SK-N-SH (cell line): Measurements from ENCODE around the gene DMBT1.

ENCODE experiments used
- CHD2 ChIP-seq: fragments of 150-350 bp; IDR thresholded peaks from 2 replicates; pipeline ENCODE4 v1.6.1; 2018; ENCODE audit warnings: low read length; ENCODE audit not compliant: partially characterized antibody
- CTCF ChIP-seq: fragments of 200-600 bp; sonication (generic); IDR thresholded peaks from 2 replicates; pipeline ENCODE4 v1.6.1; 2017; ENCODE audit warnings: antibody characterized with exemption, mild to moderate bottlenecking, moderate library complexity
- EP300 ChIP-seq, 2 experiments: IDR thresholded peaks; 2 replicates each; pipeline versions ENCODE4 v1.4.0 to v1.6.1; 2012; ENCODE audit warnings: borderline replicate concordance in 1 of 2, low read depth in 1 of 2, low read length in 1 of 2
- EZH2phosphoT487 ChIP-seq: fragments of 200-600 bp; sonication (generic); IDR thresholded peaks from 2 replicates; pipeline ENCODE4 v1.6.1; 2017; ENCODE audit warnings: low read depth, mixed run types, mild to moderate bottlenecking, antibody characterized with exemption, moderate library complexity, borderline replicate concordance
- FOSL2 ChIP-seq: IDR thresholded peaks from 2 replicates; pipeline ENCODE4 v1.4.0; 2012; ENCODE audit warnings: low read depth, mild to moderate bottlenecking, moderate library complexity, borderline replicate concordance
- GABPA ChIP-seq: IDR thresholded peaks from 2 replicates; pipeline ENCODE4 v1.4.0; 2012; ENCODE audit warnings: low read depth, mild to moderate bottlenecking
- GATA2 ChIP-seq: sonication (generic); formaldehyde crosslinking; IDR thresholded peaks from 2 replicates; pipeline ENCODE4 v1.5.0; 2020; ENCODE audit warnings: mild to moderate bottlenecking, missing genetic modification reagents
- IRF3 ChIP-seq: fragments of 150-350 bp; IDR thresholded peaks from 2 replicates; pipeline ENCODE4 v1.6.1; 2016; ENCODE audit warnings: mild to moderate bottlenecking, low read depth, low read length
- MAX ChIP-seq: IDR thresholded peaks from 2 replicates; pipeline ENCODE4 v1.4.0; 2012; ENCODE audit warnings: low read depth
- NRF1 ChIP-seq: IDR thresholded peaks from 2 replicates; pipeline ENCODE4 v1.6.1; 2012; ENCODE audit warnings: low read depth, mild to moderate bottlenecking, low read length
- REST ChIP-seq: IDR thresholded peaks from 2 replicates; pipeline ENCODE4 v1.6.1; 2012; ENCODE audit warnings: mild to moderate bottlenecking, low read depth, low read length, moderate library complexity
- TAF1 ChIP-seq: IDR thresholded peaks from 2 replicates; pipeline ENCODE4 v1.6.1; 2012; ENCODE audit warnings: low read depth, mild to moderate bottlenecking, low read length, moderate library complexity, borderline replicate concordance
- TCF12 ChIP-seq: IDR thresholded peaks from 2 replicates; pipeline ENCODE4 v1.4.0; 2012
- YY1 ChIP-seq: IDR thresholded peaks from 2 replicates; pipeline ENCODE4 v1.4.0; 2012; ENCODE audit warnings: low read depth, mild to moderate bottlenecking

GRCh38 chr10:122632576-122632975, 72.0 kb downstream of the DMBT1 start:
- TF ChIP-seq TCF12, result no peak
- no peak for TF ChIP-seq FOSL2
- no peak for TF ChIP-seq CTCF
- no peak for TF ChIP-seq EZH2phosphoT487
- TF ChIP-seq YY1, result no peak
- TF ChIP-seq REST, result no peak
- no peak for TF ChIP-seq GATA2 (CRISPR knock-in tag)
- no peak for TF ChIP-seq EP300 (IDR thresholded peaks at IDR 0.05; ENCODE audit: borderline replicate concordance in 1 of 2, low read depth in 1 of 2, low read length in 1 of 2)
- no peak for TF ChIP-seq GABPA
- TF ChIP-seq TAF1, result no peak
- no peak for TF ChIP-seq IRF3
- no peak for TF ChIP-seq NRF1
- no peak for TF ChIP-seq MAX
- no peak for TF ChIP-seq CHD2
